Measurements from ENCODE around the gene GTPBP4.

DNA sequence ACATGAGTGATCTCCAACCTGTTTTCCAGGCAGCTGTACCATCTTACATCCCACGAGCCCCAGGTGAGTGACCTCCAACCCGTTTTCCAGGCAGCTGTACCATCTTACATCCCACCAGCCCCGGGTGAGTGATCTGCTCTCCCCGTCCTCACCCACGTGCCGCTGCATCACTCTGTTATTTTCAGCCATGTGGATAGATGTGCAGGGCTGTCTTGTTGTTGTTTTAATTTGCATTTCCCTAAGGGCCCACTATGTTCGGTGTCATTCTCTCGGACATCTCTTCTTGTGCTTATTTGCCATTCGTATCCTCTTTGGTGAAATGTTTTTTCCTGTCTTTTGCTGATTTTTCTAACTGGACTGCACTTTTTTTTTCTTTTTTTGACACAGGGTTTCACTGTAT lies 38.8 kb upstream of the GTPBP4 start:
- TF ChIP-seq, protein P1, sequence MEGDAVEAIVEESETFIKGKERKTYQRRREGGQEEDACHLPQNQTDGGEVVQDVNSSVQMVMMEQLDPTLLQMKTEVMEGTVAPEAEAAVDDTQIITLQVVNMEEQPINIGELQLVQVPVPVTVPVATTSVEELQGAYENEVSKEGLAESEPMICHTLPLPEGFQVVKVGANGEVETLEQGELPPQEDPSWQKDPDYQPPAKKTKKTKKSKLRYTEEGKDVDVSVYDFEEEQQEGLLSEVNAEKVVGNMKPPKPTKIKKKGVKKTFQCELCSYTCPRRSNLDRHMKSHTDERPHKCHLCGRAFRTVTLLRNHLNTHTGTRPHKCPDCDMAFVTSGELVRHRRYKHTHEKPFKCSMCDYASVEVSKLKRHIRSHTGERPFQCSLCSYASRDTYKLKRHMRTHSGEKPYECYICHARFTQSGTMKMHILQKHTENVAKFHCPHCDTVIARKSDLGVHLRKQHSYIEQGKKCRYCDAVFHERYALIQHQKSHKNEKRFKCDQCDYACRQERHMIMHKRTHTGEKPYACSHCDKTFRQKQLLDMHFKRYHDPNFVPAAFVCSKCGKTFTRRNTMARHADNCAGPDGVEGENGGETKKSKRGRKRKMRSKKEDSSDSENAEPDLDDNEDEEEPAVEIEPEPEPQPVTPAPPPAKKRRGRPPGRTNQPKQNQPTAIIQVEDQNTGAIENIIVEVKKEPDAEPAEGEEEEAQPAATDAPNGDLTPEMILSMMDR (IDR thresholded peaks at IDR 0.05; ENCODE audit: low read depth, low read length, missing input control): no peak
- TF ChIP-seq, protein P2, sequence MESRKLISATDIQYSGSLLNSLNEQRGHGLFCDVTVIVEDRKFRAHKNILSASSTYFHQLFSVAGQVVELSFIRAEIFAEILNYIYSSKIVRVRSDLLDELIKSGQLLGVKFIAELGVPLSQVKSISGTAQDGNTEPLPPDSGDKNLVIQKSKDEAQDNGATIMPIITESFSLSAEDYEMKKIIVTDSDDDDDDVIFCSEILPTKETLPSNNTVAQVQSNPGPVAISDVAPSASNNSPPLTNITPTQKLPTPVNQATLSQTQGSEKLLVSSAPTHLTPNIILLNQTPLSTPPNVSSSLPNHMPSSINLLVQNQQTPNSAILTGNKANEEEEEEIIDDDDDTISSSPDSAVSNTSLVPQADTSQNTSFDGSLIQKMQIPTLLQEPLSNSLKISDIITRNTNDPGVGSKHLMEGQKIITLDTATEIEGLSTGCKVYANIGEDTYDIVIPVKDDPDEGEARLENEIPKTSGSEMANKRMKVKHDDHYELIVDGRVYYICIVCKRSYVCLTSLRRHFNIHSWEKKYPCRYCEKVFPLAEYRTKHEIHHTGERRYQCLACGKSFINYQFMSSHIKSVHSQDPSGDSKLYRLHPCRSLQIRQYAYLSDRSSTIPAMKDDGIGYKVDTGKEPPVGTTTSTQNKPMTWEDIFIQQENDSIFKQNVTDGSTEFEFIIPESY (IDR thresholded peaks at IDR 0.05): no peak
- TF ChIP-seq HNF4A (conservative IDR thresholded peaks at IDR 0.05) (no peak), JUND (IDR thresholded peaks at IDR 0.05) (no peak), SP1 (IDR thresholded peaks at IDR 0.05) (no peak), YY1 (IDR thresholded peaks at IDR 0.05) (no peak), RAD21 (IDR thresholded peaks at IDR 0.05) (no peak)
- TF ChIP-seq, protein P3, sequence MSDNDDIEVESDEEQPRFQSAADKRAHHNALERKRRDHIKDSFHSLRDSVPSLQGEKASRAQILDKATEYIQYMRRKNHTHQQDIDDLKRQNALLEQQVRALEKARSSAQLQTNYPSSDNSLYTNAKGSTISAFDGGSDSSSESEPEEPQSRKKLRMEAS (IDR thresholded peaks at IDR 0.05): no peak
- TF ChIP-seq, protein P4, sequence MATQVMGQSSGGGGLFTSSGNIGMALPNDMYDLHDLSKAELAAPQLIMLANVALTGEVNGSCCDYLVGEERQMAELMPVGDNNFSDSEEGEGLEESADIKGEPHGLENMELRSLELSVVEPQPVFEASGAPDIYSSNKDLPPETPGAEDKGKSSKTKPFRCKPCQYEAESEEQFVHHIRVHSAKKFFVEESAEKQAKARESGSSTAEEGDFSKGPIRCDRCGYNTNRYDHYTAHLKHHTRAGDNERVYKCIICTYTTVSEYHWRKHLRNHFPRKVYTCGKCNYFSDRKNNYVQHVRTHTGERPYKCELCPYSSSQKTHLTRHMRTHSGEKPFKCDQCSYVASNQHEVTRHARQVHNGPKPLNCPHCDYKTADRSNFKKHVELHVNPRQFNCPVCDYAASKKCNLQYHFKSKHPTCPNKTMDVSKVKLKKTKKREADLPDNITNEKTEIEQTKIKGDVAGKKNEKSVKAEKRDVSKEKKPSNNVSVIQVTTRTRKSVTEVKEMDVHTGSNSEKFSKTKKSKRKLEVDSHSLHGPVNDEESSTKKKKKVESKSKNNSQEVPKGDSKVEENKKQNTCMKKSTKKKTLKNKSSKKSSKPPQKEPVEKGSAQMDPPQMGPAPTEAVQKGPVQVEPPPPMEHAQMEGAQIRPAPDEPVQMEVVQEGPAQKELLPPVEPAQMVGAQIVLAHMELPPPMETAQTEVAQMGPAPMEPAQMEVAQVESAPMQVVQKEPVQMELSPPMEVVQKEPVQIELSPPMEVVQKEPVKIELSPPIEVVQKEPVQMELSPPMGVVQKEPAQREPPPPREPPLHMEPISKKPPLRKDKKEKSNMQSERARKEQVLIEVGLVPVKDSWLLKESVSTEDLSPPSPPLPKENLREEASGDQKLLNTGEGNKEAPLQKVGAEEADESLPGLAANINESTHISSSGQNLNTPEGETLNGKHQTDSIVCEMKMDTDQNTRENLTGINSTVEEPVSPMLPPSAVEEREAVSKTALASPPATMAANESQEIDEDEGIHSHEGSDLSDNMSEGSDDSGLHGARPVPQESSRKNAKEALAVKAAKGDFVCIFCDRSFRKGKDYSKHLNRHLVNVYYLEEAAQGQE (IDR thresholded peaks at IDR 0.05): no peak
